C4-2B (cell line): ENCODE results near the gene SLC8A3.

ENCODE experiments used
- H3K27ac ChIP-seq: fragments of 450-650 bp; 2 replicates; pipeline ENCODE4 v1.5.1; 2017
- ZFX ChIP-seq: fragments of 450-650 bp; IDR thresholded peaks from 2 replicates; pipeline ENCODE4 v1.6.1; 2017
- TF ChIP-seq, protein P1 (sequence below): fragments of 450-650 bp; conservative IDR thresholded peaks from 2 replicates; pipeline ENCODE4 v1.5.1; 2017; ENCODE audit warnings: mild to moderate bottlenecking

Gene SLC8A3

DNA sequence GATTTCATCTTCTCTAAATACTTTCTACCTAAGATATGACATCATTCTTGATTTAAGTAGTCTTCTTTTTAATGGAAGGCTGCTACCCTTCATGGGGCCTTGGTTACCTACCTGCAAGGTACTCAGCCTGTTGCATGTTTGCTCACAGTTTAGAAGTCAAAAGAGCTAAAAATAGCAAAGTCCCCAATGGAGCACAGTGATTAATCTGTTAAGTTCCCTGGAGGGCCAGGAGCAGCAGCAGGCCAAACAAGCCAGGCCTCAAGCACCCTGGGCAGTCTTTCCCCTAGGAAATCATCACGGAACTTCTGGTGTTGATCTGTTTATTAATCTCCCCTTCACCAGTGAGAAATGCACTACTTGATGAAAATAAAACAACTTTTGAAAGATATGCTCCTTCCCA, 24.0 kb upstream of the SLC8A3 start:
- no peak overlapping the region for H3K27ac ChIP-seq
- TF ChIP-seq, protein P1, sequence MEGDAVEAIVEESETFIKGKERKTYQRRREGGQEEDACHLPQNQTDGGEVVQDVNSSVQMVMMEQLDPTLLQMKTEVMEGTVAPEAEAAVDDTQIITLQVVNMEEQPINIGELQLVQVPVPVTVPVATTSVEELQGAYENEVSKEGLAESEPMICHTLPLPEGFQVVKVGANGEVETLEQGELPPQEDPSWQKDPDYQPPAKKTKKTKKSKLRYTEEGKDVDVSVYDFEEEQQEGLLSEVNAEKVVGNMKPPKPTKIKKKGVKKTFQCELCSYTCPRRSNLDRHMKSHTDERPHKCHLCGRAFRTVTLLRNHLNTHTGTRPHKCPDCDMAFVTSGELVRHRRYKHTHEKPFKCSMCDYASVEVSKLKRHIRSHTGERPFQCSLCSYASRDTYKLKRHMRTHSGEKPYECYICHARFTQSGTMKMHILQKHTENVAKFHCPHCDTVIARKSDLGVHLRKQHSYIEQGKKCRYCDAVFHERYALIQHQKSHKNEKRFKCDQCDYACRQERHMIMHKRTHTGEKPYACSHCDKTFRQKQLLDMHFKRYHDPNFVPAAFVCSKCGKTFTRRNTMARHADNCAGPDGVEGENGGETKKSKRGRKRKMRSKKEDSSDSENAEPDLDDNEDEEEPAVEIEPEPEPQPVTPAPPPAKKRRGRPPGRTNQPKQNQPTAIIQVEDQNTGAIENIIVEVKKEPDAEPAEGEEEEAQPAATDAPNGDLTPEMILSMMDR, result no peak
- no peak for TF ChIP-seq ZFX

DNA sequence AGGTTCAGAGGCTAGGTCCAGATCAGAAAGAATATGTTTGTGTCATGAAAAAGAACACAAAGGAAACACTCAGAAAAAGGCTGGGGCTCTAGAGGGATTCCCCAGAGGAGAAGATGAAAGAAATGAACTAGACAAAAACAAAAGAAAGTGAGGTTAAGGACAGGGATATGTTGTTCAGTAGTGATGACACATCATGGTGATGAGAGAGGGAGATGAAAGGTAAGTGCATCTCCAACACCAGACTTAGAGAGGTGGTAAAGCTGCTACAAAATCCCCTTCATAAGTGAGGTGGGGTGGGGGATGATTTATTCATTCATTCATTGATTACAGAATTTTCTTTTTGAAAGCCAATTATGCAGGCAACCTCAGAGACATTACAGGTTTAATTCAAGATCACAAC, 19.6 kb upstream of the SLC8A3 start:
- no peak for TF ChIP-seq ZFX
- TF ChIP-seq, protein P1, result no peak
- no peak overlapping the region for H3K27ac ChIP-seq

DNA sequence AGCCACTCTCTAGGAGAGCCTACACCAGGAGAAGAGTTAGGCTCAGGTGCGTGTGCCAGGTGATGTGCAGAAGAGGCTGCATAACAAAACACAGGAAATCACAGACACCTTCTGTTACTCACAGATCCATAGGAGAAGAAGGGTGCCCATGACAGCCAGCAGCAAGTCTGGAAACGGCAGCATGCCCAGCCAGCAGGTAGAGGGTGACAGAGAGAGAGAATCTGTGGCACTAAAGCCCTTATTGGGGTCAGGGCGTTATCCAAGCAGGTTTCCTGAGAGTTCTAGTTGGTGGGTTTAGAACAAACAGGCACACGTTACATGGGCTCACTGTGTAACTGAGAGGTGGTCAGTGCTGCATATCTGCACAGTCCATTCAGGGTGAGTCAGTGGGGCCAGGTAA, 14.9 kb upstream of the SLC8A3 start:
- TF ChIP-seq, protein P1, result no peak
- TF ChIP-seq ZFX, result no peak
- no peak overlapping the region for H3K27ac ChIP-seq

DNA sequence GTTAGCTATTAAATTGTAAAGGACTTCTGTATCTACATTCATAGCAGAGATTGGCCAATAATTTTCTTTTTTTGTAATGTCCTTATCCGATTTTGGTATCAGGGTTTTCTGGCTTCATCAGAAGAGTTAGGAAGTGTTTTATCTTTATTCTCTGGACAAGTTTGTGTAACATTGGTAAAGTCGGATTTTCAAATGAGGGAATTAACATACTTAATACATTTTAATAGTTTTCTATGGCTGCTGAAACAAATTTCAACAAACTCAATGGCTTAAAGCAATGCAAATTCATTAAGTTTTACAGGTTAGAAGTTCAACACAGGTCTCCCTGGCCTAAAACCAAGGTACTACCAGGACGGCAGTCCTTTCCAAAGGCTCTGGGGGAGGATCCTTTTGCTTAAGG, 13.2 kb upstream of the SLC8A3 start:
- no peak for TF ChIP-seq ZFX
- TF ChIP-seq, protein P1, result no peak
- no peak overlapping the region for H3K27ac ChIP-seq

DNA sequence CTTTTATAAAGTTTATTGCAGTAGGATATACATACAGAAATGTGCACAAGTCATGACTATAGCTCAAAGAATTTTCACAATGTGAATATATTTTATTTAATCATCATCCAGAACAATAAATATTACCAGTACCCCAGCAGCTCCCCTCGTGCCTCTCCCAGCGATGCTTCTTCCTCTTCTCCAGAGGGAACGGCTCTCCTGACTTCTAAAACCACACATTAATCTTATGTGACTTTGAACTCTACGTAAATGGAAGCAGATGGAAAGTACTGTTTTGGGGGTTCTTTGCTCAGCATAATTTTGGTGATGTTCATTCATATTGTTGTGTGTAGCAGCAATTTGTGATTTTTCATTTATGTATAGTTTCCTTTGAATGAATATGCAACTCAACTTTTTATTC, 4.6 kb upstream of the SLC8A3 start:
- no peak overlapping the region for H3K27ac ChIP-seq
- TF ChIP-seq, protein P1, result no peak
- no peak for TF ChIP-seq ZFX

DNA sequence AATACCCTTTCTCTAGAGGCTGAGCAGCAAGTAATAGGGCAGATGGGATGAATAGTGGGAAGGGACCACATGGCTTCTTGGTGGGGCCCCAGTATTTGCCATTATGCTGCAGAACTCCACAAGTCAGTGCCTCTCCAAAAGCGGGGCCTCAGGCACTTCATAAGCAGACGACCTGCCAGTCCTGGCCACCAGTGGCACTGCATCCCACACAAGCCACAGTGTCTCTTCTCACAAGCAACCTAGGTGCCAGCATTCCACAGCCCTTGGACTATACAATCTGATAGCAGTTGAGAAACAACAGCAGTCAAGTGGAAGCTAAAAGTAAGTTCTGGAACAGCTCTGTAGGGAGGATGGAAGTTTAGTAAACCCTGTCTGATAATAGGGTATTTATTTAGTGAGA, 4.2 kb upstream of the SLC8A3 start:
- no peak overlapping the region for H3K27ac ChIP-seq
- TF ChIP-seq, protein P1, result no peak
- TF ChIP-seq ZFX, result no peak

DNA sequence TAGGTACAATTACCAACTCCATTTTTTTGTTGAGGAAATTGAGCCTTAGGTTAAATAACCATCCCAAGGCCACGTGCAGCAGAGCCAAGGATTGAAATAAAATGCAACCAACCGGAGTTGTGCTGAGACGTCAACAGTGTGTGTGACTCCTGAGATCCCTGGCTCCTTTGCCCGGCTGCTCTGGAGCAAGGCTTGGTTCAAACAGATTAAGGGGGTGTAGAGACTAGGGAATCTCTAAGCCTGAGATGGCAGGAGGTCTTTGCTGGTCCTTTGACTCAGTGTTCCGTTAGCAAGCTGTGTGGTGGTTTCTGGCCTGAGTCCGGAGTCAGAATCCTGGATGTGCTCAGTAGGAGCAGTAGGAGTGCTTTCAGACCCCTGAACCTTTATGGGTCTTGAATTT, 1.4 kb upstream of the SLC8A3 start:
- no peak for TF ChIP-seq ZFX
- TF ChIP-seq, protein P1, result no peak

More for the DNA sequence above, 1.4 kb upstream of the SLC8A3 start:
- H3K27ac ChIP-seq, result no peak overlapping the region
